ENCODE data around the gene AIRE.

Gene AIRE

DNA sequence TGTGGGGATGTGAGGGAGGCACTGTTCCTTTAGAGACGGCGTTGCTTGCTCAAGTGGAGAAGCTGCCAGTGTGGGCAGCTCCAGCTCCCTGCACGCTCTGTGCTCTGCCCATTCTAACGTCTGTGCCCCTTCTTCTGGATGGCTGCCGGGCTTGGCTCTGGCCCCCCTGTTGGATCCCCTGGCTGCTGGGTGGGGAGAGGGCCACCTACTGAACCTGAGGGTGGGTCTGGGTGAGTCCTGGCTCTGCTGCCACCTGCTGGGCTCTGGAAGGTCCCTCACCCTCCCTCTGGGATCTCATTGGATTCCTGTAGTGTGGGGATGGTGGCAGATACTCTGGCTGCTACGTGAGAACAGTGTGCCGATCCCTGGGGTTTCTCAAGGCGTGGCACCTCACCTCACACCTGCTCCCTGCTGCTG, 19.2 kb downstream of the AIRE start:
- DNase-seq (ENCODE audit: low read depth, low spot score), result no peak

DNA sequence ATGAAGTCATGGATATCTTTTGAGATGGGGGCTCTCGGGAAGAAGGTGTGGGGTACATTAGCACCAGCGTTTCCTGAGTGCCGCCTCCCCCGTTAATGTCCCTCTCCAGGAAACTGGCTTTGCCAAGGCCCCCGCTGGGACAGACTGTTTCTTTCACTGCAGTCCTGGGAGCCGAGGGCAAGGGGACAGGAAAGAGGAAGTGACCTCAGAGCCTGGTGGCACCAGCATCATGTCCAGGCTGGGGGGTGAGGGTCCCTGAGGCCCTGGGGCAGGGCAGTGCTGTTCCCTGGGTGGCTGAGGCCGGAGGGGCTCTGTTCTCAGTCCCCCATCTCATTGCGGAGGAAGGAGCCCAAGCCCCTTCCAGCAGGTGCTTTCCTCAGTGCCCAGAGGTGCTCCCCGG, 20.0 kb downstream of the AIRE start:
- no peak for DNase-seq (ENCODE audit: low read depth, low spot score)

GRCh38 chr21:44306936-44307704, 21.4 kb downstream of the AIRE start:
- DNase-seq (ENCODE audit: low read depth, low spot score), result no peak

- no peak for DNase-seq (ENCODE audit: low read depth, low spot score)
Measured at GRCh38 chr21:44310628-44311507, 25.2 kb downstream of the AIRE start.

DNA sequence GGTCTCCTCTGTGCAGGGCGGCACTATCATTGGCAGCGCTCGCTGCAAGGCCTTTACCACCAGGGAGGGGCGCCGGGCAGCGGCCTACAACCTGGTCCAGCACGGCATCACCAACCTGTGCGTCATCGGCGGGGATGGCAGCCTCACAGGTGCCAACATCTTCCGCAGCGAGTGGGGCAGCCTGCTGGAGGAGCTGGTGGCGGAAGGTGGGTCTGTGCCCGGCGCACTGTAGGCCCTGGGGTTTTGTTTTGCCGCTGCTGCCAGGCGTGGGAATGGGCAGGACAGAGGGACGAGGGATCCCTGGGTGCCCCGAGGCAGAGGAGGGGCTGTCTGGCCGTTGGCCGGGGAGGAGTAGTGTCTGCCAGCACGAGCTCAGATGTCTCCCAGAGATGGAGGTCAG, 26.4 kb downstream of the AIRE start:
- DNase-seq (ENCODE audit: low read depth, low spot score), result no peak

DNA sequence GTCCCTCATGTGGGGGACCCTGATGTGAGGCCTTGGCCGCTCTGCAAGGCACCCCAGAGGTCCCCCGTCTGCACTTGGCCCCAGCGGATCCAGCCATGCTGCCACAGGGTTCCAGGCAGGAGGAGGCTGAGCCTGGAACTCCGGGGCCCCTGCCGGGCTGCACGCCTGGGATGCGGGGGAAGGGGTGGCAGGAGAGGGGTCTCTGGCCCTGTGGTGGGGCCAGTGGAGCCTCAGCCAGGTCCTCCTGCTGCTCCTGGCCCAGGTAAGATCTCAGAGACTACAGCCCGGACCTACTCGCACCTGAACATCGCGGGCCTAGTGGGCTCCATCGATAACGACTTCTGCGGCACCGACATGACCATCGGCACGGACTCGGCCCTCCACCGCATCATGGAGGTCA, 27.0 kb downstream of the AIRE start:
- DNase-seq (ENCODE audit: low read depth, low spot score), result no peak

DNA sequence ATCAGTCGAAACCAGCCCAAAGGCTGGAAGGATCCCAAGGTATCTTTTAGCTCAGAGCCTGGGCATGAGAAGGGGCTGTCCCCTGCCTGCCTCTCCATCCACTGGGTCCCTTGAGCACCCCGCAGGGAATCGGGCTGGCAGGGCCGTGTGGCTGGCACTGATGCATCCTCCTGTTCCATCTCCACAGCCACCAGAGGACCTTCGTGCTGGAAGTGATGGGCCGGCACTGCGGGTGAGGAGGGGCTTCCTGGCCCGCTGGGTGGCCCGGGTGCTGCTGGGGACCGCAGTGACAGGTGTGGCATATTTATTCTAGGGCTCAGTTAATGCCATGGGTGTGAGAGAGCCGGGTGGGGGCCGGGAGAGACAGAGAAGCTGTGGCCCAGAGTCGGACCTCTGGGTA, 27.8 kb downstream of the AIRE start:
- DNase-seq (ENCODE audit: low read depth, low spot score), result no peak

DNA sequence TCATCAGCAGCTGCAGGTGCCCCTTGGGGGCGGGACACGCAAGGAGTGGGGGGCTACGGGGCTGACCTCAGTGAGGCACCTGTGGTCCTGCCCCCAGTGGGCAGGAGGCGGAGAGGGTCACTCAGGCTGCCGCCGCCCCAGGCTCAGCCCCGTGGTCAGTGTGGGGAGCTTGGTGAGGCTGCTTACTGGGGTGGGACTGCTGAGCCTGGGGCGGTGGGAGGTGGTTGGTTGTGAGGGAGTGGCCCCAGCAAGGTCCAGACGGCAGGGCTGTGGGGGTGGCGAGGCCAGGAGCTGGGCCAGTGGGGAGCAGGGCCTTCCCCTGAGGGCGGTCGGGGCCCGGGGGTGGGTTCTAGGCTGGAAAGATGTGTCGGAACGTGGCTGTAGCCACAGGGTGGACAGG, 28.5 kb downstream of the AIRE start:
- DNase-seq (ENCODE audit: low read depth, low spot score), result no peak

- no peak for DNase-seq (ENCODE audit: low read depth, low spot score)
Measured at GRCh38 chr21:44314561-44314960, 28.9 kb downstream of the AIRE start.

DNA sequence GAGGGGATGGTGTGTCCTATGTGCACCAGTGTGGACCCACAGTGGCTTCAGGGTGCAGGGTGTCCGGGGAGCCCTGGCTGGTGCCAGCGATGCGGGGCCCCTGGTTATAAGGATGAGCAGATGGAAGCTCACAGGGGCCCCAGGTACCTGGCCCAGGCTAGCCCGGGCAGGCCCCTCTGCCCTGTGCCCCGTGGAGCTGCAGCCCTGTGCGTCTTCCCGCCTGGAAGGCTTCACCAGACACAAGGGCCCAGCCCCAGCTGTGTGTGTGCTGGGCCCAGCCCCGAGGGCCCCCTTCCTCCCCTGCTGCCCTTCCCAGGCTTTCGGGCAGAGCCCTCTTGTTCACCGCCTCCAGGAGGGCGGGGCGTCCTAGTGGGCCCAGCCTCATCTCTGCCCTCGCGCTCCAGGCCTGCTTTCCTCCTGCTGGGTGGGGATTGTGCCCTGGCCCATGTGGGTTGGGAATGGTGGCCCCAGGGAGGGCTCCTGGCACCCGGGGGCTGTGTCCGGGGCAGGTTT, 30.1 kb downstream of the AIRE start:
- no peak for DNase-seq (ENCODE audit: low read depth, low spot score)

- DNase-seq (ENCODE audit: low read depth, low spot score), result no peak
Measured at GRCh38 chr21:44316277-44316900, 30.7 kb downstream of the AIRE start.

DNA sequence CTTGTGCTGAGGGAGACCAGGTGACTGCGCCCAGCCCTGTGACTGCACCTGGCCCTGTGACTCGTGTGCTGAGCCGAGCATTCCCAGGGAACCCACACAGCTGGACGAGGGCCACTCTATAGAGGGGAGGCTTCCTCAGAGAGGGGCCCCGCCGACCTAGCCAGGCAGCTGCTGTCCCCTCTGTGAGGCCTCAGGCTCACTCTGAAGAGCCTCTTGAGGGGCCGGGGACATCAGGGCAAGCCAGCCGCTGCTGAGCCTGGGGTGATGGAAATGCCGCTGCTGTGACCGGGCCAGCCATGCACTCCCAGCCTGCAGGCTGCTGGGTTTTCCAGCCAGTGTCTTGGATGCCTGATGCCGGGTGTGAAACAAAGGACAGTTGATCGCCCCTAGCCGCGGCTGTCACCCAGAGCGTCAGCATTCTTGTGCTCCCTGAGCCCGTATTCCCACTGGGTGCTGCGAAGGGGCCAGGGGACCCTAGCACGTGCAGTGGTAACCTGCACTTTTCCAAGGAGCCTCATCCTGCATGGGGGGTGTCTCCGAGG, 31.6 kb downstream of the AIRE start:
- no peak for DNase-seq (ENCODE audit: low read depth, low spot score)

GRCh38 chr21:44317871-44318270, 32.2 kb downstream of the AIRE start:
- DNase-seq (ENCODE audit: low read depth, low spot score), result no peak

DNA sequence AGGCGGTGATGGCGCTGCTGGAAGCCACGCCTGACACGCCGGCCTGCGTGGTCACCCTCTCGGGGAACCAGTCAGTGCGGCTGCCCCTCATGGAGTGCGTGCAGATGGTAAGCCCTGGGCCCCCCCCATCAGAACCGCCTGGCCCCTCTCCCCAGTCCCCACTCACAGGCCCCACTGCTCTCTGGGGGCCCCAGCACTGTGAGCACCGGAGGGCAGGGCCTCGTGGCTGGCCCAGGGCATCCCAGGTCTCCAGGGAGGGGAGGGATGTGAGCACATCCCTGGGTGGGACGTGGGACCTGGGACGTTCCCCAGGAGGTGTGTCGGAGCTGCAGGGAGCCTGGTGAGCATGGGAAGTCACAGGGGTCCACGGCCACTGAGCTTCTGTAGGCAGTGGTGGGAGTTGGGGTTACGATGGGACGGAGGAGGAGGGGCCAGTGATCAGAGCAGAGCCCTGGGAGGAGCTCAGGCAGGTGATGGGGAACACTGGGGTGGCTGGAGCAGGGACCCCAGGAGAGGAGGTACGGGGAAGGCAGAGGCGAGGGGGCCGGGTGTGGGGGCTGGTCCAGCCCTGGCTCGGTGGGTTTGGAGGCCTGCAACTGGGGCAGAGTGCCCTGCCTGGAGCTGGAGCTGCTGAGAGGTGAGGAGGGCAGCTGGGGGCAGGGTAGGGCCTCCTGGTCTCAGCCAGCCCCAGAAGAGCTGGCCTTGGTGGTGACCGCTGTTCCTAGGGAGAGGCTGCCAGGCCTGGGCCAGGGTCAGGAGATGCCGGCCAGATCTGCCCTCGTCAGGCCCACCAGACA, 33.0 kb downstream of the AIRE start:
- DNase-seq (ENCODE audit: low read depth, low spot score), result no peak

DNA sequence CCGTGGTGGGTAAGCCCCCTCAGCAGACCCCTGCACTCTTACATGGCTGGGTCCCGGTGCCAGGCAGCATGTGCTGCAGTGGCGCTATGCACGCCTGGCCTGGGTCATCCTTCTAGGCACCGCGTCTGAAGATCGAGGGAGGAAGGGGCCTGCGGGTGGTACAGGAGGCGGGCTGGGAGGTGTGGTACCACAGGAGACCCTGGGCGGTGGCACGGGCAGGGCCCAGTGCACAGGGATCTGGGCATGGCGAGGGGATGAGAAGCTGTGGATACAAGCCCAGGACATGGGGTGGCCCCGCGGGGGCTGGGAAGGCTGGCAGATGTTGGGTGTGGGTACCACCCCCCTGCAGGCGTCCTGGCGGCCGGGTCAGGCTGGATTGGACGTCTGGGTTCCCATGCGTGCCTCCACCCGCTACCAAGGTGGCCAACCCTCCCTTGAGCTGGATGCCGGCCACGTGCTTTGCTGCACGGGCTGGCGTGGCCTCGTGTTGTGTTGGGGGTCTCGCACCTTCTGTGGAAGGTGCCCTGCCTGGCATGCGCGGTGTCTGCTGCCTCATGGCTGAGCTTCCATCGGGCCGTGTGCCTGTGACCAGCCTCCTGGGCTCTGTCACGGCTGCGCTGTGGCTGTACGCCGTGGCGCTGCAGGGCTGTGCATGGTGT, 33.9 kb downstream of the AIRE start:
- no peak for DNase-seq (ENCODE audit: low read depth, low spot score)

- DNase-seq (ENCODE audit: low read depth, low spot score), result no peak
Measured at GRCh38 chr21:44320847-44321246, 35.2 kb downstream of the AIRE start.

- DNase-seq (ENCODE audit: low read depth, low spot score), result no peak
Measured at GRCh38 chr21:44321846-44322450, 36.3 kb downstream of the AIRE start.

- DNase-seq (ENCODE audit: low read depth, low spot score), result no peak
Measured at GRCh38 chr21:44322621-44323325, 37.1 kb downstream of the AIRE start.

DNA sequence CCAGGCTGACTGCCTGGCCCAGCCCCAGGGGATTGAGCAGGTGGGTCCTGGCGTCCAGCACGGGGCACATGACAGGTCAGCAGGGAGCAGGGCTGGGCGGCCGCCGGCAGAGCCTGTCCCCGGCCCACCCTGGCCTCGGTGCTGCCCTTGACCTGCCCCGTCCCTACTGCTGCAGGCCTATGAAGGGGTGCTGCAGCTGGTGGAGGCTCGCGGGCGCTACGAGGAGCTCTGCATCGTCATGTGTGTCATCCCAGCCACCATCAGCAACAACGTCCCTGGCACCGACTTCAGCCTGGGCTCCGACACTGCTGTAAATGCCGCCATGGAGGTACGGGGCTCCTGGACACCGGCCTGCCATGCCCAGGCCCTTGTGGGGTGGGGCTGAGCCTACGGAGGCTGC, 37.9 kb downstream of the AIRE start:
- no peak for DNase-seq (ENCODE audit: low read depth, low spot score)
